Hematopoietic multipotent progenitor cell treated with erythropoietin and hydrocortisone succinate and interleukin-3 and kit ligand, for 17 days (in vitro differentiated cells): ENCODE measurements around the gene CCDC142.

Experiments used
- DNase-seq: peaks from one replicate; pipeline ENCODE4 v3.0.0-alpha.2; 2015; ENCODE audit warnings: low spot score

Gene CCDC142

DNA sequence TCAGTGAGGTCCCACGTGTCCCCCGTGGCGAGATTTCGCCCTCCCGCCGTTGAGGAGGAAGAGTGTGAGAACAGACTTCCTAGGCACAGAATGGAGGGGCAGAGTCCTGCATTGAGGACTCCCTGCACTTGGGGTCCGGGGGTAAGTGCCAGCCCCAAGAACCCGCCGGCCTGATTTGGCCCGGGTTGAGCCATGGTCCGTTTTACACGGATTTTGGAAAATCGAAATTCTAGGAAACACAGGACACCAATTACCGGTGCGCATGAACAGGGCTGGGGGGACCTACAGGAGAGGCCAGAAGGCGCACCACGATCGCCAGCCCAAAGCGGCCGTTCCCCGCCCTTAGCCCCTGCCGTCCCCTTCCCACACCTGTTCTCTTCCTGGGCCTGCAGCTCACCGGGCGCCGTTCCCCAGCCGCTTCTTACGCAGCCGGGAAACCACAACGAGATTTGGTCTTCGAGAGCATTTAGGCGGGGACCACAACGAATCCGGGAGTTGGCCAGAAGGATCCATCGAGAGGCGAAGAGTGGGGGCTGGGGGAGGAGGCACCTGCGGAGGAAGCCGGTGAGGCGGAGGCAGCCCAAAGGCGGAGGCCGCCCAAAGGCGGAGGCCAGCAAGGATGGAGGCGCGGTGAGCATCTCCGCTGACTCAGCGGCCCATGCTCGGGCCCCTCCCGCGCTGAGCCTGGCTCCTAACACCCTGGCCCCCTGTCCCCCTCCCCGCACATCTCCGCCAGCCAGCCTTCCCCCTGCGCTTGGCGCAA, 31.0 kb upstream of the CCDC142 start:
- DNase-seq = no peak

DNA sequence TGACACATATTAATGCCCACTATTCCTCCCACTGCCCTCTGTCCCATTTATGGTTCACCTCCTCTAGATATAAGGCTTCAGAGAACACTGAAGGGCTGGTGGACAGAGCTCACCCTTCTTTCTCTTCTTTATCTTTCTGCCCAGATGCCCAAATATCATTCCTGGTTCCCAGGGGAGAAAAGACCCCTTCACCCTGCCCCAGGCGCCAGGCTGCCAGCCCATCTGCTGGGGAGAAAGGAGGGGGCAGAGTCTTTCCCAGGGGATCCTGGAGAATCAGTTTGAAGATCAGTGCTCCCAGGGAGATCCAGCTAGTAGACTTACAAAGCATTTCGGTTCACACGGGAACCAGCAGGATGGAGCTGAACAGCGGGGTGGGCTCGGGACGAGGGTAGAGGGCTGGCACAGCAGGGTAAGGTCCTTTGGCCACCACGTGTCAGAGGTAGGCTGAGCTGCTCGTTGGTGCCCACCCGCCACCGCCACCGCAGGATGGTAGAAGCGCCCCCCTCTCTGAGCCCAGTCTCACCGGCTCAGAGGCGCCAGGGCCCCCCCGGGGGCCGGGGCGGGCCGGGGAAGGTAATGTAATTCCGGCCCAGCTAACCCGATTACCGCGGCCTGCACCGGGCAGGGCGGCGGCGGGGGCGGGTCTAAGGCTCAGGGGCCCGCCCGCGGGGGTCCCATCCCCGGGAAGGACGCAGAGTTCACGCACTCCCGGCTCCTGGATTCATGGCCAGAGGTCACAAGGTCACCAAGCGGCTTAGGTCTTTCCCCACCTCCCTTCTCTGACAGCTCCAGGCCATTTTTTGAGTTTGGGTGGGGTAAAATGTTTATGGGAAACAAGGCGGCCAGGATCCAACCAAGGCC, 30.2 kb upstream of the CCDC142 start:
- no peak for DNase-seq

DNA sequence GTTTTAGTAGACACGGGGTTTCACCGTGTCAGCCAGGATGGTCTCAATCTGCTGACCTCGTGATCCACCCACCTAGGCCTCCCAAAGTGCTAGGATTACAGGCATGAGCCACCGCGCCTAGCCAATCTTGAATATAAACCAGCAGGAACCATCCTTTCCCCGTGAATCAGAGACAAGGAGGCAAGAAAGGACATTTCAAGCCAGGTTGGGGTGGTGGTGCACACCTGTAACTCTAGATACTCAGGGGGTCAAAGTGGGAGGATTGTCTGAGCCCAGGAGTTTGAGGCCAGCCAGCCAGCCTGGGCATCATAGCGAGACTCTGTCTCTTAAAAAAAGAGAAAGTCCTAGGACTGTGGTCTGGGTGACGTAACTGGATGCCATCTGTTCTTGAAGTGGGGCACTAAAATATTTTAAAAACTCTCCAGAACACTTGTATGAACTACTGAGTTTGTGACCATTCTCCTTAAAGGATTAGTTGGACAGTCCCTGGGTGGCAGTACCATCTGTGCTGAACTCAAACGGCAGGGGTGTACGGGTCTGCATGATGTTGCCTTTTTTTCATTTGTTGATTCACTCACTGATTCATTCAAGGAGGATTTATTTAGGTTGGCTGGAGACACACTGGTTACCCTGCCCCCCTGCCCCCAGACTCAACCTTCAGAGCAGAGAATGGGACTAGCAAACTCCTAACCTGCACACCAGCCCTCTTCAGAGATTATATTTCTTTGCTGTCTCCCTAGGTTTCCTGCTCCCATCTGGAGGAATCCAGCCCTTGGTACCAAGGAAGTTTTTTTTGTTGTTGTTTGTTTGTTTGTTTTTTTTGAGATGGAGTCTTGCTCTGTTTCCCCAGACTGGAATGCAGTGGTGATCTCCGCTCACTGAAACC, 28.5 kb upstream of the CCDC142 start:
- no peak for DNase-seq

DNA sequence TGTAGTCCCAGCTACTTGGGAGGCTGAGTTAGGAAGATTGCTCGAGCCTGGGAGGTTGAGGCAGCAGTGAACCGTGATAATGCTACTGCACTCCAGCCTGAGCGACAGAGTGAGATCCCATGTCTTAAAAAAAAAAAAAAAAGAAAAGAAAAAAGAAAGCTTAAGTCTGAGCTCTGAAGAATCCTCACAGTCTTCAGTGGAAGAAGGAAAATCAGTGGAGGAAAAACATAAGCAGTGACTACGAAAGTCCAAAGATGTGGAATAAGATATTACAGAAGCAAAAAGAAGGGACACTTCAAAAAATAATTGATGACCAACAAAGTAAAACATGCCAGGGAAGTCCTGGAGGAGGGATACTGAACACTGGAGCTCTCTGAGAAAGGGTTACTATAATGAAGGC, 27.5 kb upstream of the CCDC142 start:
- no peak for DNase-seq

DNA sequence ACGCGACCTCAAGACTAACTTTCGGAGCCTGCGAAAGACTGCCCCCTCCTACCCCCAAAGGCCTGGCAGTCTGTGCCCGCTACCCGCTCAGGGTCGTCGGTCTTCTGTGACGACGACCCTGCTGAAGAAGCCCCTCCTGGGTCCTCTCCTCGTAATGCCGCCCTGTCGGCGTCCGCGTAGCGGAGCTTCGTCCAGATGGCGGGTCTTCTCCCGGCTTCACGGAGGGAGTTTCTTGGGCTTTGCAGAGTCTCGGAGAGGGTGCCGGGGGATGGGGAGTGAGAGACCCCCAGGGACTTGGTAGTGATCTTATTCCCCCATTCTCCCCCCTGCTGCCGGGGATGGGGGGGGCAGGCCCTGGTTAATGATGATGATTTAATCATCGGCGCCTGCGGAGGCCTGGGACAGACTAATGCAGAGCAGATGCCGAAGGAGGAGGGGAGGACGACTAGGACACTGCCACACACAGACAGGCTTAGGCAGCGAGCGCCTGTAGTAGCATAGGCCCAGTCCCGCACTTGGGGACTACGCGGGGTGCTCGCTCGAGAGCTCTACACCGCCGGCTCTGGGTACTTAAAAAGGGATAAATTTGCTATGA, 25.2 kb upstream of the CCDC142 start:
- no peak for DNase-seq

DNA sequence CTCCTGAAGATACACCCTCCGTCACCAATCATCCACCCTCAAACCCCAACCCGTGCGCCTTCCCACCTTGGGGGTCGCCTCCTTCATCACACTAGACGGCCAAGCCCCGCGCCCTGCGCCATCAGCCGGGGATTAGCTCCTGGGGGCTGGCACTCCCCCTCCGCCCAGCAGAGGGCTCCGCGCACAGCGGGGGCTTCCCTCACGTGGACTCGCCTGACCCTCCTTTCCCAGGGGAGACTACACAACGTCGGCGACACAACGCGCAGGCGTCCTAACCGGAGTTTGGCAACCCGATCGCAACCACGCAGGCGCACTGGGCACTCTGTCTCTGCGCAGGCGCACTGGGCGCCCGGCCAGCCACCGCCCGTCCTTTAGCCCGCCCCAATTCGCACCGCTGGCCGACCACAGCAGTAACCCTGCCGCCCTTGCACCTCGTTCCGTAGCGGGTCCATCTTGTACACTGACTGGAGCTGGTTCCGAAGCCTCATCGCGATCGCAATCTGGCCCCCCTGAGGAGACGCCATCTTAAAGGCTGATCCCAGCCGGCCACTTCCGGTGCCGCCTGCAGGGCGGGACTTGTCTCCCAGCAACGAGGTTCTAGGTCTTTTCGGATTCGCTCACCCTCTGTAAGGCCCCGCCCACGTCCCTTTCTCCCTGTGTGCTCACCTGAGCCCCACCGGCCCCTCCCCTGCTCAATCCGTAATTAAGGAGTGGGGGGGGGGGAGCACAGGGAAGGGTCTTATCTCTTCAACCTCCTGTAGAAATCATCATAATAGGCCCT, 24.5 kb upstream of the CCDC142 start, which contains the start of gene PCGF1:
Gene PCGF1, minus strand, starts transcription at position 551 of the 781 bp plus-strand sequence. Its CDS starts 27 bp downstream, at position 524.
- peak; percentile 100 for DNase-seq

DNA sequence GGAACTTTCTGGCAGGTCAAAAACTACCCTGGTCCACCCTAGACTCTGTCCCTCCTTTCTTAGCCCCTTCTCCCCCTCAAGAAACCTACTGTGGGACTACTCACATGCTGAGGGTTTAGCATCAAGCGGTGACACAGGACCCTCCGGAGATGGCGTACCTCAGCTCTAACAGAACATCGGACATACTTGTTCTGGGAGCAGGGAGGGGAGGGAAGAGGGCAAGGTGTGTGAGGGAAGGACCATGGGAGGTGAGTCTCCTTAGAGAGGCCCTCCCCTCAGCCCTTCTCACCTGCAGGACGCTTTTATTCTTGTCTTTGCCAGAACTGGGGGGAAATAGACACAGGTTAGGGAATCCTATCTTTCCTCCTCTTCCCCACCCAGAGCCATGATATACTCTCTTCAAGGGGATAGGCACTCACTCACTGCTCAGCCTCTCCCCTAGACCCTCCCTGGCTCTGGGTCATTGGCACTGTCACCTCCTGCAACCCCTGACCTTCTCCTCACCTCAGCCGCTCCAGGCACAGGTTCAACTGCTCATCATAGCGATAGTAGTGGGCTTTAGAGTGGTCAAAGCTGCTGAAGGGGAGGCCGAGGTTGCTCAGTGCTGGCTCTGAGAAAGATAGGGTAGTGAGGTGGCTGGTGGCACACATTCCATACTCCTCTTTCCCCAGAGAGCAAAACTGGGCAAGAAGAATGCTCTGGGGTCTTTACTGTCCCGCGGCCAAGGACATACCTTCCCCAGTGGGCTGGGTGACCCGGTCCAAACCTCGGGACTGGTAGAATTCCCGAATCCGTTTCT, 22.8 kb upstream of the CCDC142 start:
- DNase-seq = no peak

DNA sequence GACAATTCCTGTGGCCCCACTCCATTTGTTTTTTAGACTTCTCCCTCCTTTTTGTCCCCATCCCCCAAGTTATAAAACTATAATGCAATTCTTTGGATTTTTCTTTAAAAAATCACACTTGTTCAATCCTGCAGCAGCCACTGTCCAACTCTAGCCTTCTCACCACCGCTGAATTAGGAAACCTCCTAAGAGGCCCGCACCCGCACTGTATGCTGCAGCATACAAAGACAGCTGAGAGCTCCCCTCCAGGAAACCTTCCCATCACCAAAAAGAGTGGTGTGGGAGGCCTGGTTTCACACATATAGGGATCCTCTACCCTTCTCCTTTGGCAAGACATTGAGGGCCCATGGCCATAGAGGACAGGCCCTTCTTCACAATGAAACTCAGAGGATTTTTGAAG, 21.8 kb upstream of the CCDC142 start:
- DNase-seq = no peak

DNA sequence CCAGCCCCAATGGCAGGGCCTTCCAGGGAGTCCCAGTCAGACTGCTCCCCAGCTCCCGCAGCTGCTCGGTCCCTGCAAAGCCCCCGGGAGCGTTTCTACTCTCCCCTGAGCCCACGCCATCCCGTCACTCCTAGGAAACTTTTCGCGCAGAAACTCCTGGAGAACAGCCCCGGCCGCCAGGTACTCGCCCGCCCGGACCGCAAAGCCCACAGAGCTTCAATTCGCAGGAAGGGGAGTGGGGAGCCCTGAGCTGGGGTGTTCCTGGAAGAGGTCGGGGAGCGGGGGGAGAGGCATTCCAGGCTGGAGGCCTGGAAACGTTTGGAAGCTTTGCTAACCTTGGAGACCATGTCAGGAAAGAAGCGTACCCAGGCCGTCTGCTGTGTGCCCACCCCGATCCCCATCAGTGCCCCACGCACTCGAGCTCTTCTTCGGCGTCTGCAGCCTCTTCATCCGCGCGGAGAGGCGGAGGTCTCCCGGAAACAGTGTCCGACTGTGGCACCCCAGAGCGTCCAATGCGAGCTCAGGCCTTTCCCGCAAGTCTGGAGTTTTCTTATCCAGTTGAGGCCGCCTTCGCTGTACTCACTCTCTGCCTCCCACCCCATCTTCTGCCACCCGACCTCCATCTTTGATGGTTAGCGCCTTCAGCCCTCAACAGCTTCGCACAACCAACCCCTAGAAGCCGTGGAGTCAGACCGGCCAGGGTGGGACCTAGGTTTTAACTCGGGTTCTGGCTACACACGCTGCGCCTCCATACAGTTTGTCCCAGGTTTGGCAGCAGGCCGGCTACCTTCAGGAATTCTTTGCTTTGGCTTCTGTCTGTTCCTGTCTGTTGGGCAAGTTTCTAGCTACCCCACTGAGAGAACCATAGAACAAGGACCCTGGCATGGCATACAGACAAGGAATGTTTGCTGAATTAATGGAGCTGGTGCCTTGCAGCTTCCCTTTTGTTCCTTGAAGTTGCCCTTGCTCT, 21.0 kb upstream of the CCDC142 start:
- no peak for DNase-seq

DNA sequence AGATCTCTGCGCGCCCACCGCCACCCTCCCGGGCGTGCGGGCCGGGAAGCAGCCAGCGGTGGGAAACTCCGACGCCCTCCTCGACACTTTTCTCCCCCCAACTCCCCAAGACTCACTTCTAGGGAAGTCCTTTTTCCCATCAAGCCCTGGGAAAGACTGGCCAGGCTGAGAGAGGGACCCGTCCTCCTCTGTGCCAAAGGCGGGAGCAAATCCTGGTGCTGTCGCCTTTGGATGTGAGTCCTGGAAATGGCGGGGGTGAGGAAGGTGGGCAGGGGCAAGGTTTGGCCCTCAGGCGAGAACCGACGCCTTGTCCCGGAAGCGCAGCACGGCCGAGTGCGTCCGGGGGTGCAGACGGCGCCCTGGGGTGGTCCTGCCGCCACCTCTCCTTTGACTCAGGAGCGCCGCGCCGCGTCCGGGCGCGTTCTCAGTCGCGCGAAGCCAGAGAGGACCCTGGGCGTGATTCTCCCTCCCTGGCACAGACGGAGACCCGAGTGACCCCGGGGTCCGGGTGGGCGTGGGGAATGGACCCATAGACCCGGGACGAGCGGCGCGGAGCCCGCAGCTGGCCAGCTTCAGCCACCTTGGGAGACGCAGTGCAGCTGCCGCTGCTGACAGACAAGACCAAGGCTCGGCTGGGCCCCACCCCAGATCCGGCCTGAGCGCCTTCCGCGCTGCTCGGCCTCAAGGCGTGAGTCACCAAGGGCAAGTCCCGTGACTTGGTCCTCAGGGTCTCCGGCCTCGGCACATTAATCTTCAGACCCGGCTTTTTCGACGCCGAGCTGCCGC, 20.1 kb upstream of the CCDC142 start:
- peak; percentile 64 for DNase-seq

DNA sequence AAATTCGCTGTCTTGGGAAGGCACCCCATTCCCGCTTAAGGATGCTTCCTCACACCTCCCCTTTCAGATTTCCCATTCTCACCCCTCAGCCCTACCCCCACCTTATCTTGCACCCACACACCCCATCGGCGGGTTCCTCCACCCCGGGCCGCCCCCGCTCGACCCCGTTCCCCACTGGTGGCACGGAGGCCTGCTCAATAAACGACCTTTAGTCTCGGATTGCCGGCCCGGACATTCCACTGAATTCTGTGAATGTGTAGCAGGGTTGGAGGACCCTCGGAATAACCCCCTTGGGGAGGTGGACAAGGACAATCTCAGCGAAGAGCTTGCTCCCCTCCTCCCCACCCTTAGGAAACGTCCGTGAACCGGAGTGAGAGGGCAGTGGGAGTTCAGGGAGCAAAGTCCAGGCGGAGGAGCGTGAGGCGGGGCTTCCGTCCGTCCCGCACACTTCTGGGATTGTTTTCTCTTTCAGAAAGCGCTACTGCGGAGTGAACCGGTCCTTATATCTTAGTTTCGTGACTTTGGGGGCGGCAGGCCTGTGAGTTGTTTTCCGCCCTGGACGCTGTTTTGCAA, 19.4 kb upstream of the CCDC142 start:
- DNase-seq = no peak

DNA sequence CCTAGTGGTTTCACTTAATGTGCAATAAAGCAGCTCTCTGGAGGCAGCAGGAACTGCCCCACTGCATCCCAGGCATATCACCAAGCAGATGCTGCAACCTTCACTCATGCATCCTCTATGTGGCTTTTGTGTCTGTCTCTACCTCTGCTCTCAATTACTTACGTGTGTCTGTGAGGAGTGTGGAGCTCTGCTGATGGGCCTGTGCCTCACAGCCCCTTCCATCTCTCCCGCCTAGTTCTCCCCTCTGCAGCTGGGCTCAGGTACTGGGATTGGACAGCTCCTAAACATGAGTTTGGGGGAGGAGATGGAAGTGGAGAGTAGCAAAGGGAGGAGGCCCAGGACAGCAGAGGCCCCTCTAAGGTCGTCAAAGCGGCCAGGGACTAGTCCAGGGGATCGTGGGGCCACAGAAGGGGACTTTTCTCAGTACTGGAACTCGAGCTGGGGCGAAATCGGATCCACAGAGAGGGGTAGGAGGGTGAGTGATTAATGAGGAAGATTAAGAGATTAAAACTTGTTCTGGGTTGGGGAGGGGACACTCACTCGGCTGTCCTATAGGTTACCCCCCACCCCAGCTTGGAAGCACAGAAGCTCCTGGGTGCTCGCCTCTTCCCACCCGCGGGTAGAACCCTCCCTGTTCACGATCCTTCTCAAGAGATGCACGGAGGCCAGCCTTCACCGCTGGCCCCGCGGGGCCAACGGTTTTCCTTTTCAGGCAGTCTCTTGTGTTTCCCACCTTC, 18.7 kb upstream of the CCDC142 start:
- DNase-seq = no peak

DNA sequence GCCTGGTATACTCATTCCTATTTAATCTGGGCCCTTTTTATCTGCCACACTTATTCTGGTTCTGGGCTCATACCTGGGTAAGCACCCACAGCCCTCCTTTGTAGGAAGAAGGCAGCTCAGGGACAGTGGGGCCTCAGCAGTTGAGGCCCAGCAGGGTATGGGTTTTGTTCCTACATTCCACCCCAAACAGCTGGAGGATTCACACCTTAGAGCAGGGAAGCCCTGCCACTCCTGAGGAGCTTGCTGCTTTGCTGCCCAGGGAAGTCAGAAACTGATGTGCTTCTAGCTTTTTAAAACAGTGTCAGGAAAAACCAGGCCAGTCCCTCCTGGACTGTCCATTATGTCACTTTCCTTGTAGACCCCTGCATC, 17.8 kb upstream of the CCDC142 start:
- DNase-seq = no peak

DNA sequence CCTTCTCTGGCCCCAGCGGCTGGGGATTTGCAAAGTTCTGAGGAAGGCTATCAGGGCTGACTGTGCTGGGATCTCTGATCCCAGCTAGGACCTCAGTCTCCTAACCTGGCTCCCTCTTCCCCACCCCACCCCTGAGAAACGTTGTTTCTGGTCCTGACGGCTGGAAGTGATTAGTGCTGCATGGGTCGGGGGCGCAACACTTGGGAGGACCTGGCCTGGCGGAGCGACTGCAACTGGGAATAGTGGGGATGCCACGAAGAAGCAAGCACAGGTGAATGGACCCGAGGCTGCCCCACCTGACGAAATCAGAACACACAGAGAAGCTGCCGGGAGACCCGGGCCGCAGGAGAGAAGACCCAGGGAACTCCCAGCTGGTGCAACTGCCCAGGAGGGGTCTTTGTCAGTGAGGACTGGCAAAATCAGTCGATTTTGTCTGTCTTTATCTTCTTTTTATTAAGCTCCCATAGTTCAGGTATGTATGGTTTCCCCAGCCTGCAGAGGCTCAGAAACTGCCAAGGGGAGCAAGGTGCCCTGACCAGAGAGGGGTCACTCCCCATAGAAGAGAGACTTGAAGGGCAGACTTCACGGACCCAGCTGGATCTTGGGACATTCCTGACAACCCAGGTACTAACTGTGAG, 17.3 kb upstream of the CCDC142 start:
- DNase-seq = no peak

DNA sequence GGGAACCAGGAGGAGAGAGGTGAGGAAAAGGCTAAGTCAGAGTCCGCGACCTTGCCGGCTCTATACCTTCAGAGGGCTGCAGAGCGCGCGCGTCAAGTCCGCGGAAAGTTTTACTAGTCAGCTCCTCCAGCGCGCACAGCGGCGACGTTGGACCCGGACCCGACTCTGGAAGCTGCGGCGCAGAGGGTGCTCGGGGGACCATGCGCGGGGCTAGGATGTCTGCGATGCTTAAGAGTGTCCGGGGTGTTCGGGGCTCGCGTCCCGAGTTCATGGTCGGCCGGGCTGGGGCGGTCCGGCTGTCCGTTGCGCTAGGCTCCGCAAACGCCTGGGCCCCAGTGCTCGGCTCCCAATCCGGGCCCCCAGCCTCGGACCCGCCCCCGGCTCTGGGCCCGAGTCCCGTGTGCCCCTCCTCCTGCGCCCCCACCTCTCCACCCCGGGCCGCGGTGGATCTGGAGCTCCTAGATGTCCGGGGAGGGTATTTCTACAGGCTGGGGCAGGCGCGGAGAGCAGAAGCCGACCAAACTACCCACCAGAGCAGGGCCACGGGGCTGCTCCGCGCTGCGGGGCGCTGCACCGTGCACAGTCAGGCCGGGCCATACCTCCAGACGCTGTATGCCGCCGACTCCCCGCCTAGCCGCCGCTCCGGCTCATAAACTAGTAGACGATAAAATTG, 16.6 kb upstream of the CCDC142 start, which contains the start of gene LBX2:
Gene LBX2, minus strand, starts transcription at position 337 of the 673 bp plus-strand sequence. Its CDS starts 66 bp downstream, at position 271.
- DNase-seq = no peak
